Measurements from ENCODE around the gene PLXNA1.

Gene PLXNA1

GRCh38 chr3:127029658-127030507, 47.0 kb downstream of the PLXNA1 start:
- no peak for DNase-seq (ENCODE audit: low read depth)
- no peak for TF ChIP-seq CTCF (conservative IDR thresholded peaks at IDR 0.05; ENCODE audit: low read depth, low read length)

GRCh38 chr3:127030508-127031412, 47.8 kb downstream of the PLXNA1 start:
- no peak for TF ChIP-seq CTCF (conservative IDR thresholded peaks at IDR 0.05; ENCODE audit: low read depth, low read length)
- no peak overlapping the region for H3K4me3 ChIP-seq (ENCODE audit: low read depth, low read length)
- DNase-seq (ENCODE audit: low read depth): no peak

More at GRCh38 chr3:127029658-127030507, 47.0 kb downstream of the PLXNA1 start:
- H3K4me3 ChIP-seq (ENCODE audit: low read depth, low read length): no peak overlapping the region

GRCh38 chr3:127031413-127031810, 48.5 kb downstream of the PLXNA1 start:
- no peak for DNase-seq (ENCODE audit: low read depth)
- TF ChIP-seq CTCF (conservative IDR thresholded peaks at IDR 0.05; ENCODE audit: low read depth, low read length): no peak
- H3K4me3 ChIP-seq (ENCODE audit: low read depth, low read length): no peak overlapping the region

GRCh38 chr3:127031845-127032244, 48.9 kb downstream of the PLXNA1 start:
- H3K4me3 ChIP-seq (ENCODE audit: low read depth, low read length): no peak overlapping the region
- no peak for TF ChIP-seq CTCF (conservative IDR thresholded peaks at IDR 0.05; ENCODE audit: low read depth, low read length)
- DNase-seq (ENCODE audit: low read depth): no peak

GRCh38 chr3:127032296-127032990, 49.5 kb downstream of the PLXNA1 start:
- DNase-seq (ENCODE audit: low read depth): no peak
- no peak for TF ChIP-seq CTCF (conservative IDR thresholded peaks at IDR 0.05; ENCODE audit: low read depth, low read length)
- H3K4me3 ChIP-seq (ENCODE audit: low read depth, low read length): no peak overlapping the region
